ENCODE results near the gene STK38.
"Not testable (repeated sequence)": the region's sequence is repeated elsewhere in the genome, so short reads cannot be mapped to it uniquely, and the experiment has no call there.

The STK38 gene

GRCh38 chr6:36491378-36491965 is 55.8 kb downstream of the STK38 start:
- in situ Hi-C loops (cut with MboI; ENCODE audit: low sequenced_read_pairs) = no loop called here

- in situ Hi-C loops (cut with MboI; ENCODE audit: low sequenced_read_pairs) = no loop called here
Observed at GRCh38 chr6:36489426-36489825, 57.9 kb downstream of the STK38 start.

GRCh38 chr6:36488221-36488620 is 59.1 kb downstream of the STK38 start:
- in situ Hi-C loops (cut with MboI; ENCODE audit: low sequenced_read_pairs) = no loop called here

GRCh38 chr6:36487698-36488097 is 59.6 kb downstream of the STK38 start:
- in situ Hi-C loops (cut with MboI; ENCODE audit: low sequenced_read_pairs) = no loop called here

- in situ Hi-C loops (cut with MboI; ENCODE audit: low sequenced_read_pairs) = no loop called here
Observed at GRCh38 chr6:36484736-36485135, 62.5 kb downstream of the STK38 start.

- in situ Hi-C loops (cut with MboI; ENCODE audit: low sequenced_read_pairs) = not testable (repeated sequence)
Observed at GRCh38 chr6:36483326-36483725, 64.0 kb downstream of the STK38 start.

- in situ Hi-C loops (cut with MboI; ENCODE audit: low sequenced_read_pairs) = no loop called here
Observed at GRCh38 chr6:36479256-36479655, 68.0 kb downstream of the STK38 start.

GRCh38 chr6:36478051-36478526 is 69.2 kb downstream of the STK38 start:
- in situ Hi-C loops (cut with MboI; ENCODE audit: low sequenced_read_pairs) = no loop called here

GRCh38 chr6:36469946-36470345 is 77.3 kb downstream of the STK38 start:
- in situ Hi-C loops (cut with MboI; ENCODE audit: low sequenced_read_pairs) = no loop called here

- in situ Hi-C loops (cut with MboI; ENCODE audit: low sequenced_read_pairs) = no loop called here
Observed at GRCh38 chr6:36469148-36469661, 78.1 kb downstream of the STK38 start.

GRCh38 chr6:36467625-36468024 is 79.7 kb downstream of the STK38 start:
- in situ Hi-C loops (cut with MboI; ENCODE audit: low sequenced_read_pairs) = no loop called here

GRCh38 chr6:36464233-36464632 is 83.0 kb downstream of the STK38 start:
- in situ Hi-C loops (cut with MboI; ENCODE audit: low sequenced_read_pairs) = no loop called here

GRCh38 chr6:36463676-36464075 is 83.6 kb downstream of the STK38 start:
- in situ Hi-C loops (cut with MboI; ENCODE audit: low sequenced_read_pairs) = no loop called here

GRCh38 chr6:36461646-36462045 is 85.6 kb downstream of the STK38 start:
- in situ Hi-C loops (cut with MboI; ENCODE audit: low sequenced_read_pairs) = no loop called here

- in situ Hi-C loops (cut with MboI; ENCODE audit: low sequenced_read_pairs) = no loop called here
Observed at GRCh38 chr6:36460916-36461315, 86.4 kb downstream of the STK38 start.

GRCh38 chr6:36459501-36459900 is 87.8 kb downstream of the STK38 start:
- in situ Hi-C loops (cut with MboI; ENCODE audit: low sequenced_read_pairs) = no loop called here

GRCh38 chr6:36455486-36456027 is 91.7 kb downstream of the STK38 start:
- in situ Hi-C loops (cut with MboI; ENCODE audit: low sequenced_read_pairs) = no loop called here

- in situ Hi-C loops (cut with MboI; ENCODE audit: low sequenced_read_pairs) = not testable (repeated sequence)
Observed at GRCh38 chr6:36452897-36453296, 94.4 kb downstream of the STK38 start.

GRCh38 chr6:36449173-36449572 is 98.1 kb downstream of the STK38 start:
- in situ Hi-C loops (cut with MboI; ENCODE audit: low sequenced_read_pairs) = not testable (repeated sequence)

- in situ Hi-C loops (cut with MboI; ENCODE audit: low sequenced_read_pairs) = no loop called here
Observed at GRCh38 chr6:36445621-36446020, 101.7 kb downstream of the STK38 start.

- in situ Hi-C loops (cut with MboI; ENCODE audit: low sequenced_read_pairs) = no loop called here
Observed at GRCh38 chr6:36444470-36444869, 102.8 kb downstream of the STK38 start.
